TTC549 (cell line): ENCODE measurements around the gene ISLR.

Experiments
- FAIRE-seq: peaks from 2 replicates; lab custom pipeline; 2012; peaks lifted over from hg19 to GRCh38; lab: Jason Lieb, UNC

ISLR gene

GRCh38 chr15:74194572-74195559, 21.4 kb downstream of the ISLR start:
- FAIRE-seq, result no peak

- FAIRE-seq, result no peak
These were observed 22.7 kb downstream of the ISLR start for GRCh38 chr15:74196175-74196574.

GRCh38 chr15:74197176-74197965, 23.9 kb downstream of the ISLR start:
- FAIRE-seq, result no peak

- no peak for FAIRE-seq
These were observed 25.8 kb downstream of the ISLR start for GRCh38 chr15:74199297-74199652.

GRCh38 chr15:74200412-74200815, 26.9 kb downstream of the ISLR start:
- no peak for FAIRE-seq

- FAIRE-seq, result no peak
These were observed 27.4 kb downstream of the ISLR start for GRCh38 chr15:74200871-74201419.

GRCh38 chr15:74201710-74202420, 28.4 kb downstream of the ISLR start:
- no peak for FAIRE-seq

GRCh38 chr15:74202452-74203401, 29.2 kb downstream of the ISLR start, which contains the start of gene STRA6:
Gene STRA6, minus strand, starts transcription at chr15:74202787. Its CDS starts 520 bp downstream, at chr15:74202267.
- FAIRE-seq, result no peak

GRCh38 chr15:74203914-74204431, 30.5 kb downstream of the ISLR start:
- FAIRE-seq, result no peak

GRCh38 chr15:74205582-74205947, 32.1 kb downstream of the ISLR start:
- FAIRE-seq, result no peak

- FAIRE-seq, result no peak
These were observed 33.3 kb downstream of the ISLR start for GRCh38 chr15:74206801-74207281.

GRCh38 chr15:74207652-74208440, 34.3 kb downstream of the ISLR start:
- no peak for FAIRE-seq

- no peak for FAIRE-seq
These were observed 35.0 kb downstream of the ISLR start for GRCh38 chr15:74208496-74208895.

- FAIRE-seq, result no peak
These were observed 35.5 kb downstream of the ISLR start for GRCh38 chr15:74208901-74209559.

GRCh38 chr15:74209560-74209958, 36.0 kb downstream of the ISLR start:
- FAIRE-seq, result no peak

- FAIRE-seq, result no peak
These were observed 36.6 kb downstream of the ISLR start for GRCh38 chr15:74209997-74210671.

- no peak for FAIRE-seq
These were observed 37.2 kb downstream of the ISLR start for GRCh38 chr15:74210729-74211128.

- no peak for FAIRE-seq
These were observed 38.1 kb downstream of the ISLR start for GRCh38 chr15:74211656-74212055.

GRCh38 chr15:74212494-74212893, 39.0 kb downstream of the ISLR start:
- FAIRE-seq, result no peak
